Measurements from ENCODE around the gene TNFRSF21.
"Not testable (repeated sequence)": the region's sequence is repeated elsewhere in the genome, so short reads cannot be mapped to it uniquely, and the experiment has no call there.

The TNFRSF21 gene

GRCh38 chr6:47248446-47248845 lies 61.3 kb downstream of the TNFRSF21 start:
- no peak for DNase-seq

- DNase-seq = peak; percentile 2
These were observed 62.4 kb downstream of the TNFRSF21 start for GRCh38 chr6:47247227-47247797.

GRCh38 chr6:47246551-47246950 lies 63.2 kb downstream of the TNFRSF21 start:
- no peak for DNase-seq

GRCh38 chr6:47245745-47246371 lies 63.8 kb downstream of the TNFRSF21 start:
- no peak for DNase-seq

- DNase-seq = peak; percentile 83
These were observed 67.0 kb downstream of the TNFRSF21 start for GRCh38 chr6:47242483-47243386.

- no peak for DNase-seq
These were observed 67.8 kb downstream of the TNFRSF21 start for GRCh38 chr6:47241742-47242482.

GRCh38 chr6:47240277-47240890 lies 69.3 kb downstream of the TNFRSF21 start:
- DNase-seq = no peak

- no peak for DNase-seq
These were observed 70.2 kb downstream of the TNFRSF21 start for GRCh38 chr6:47239546-47239945.

- no peak for DNase-seq
These were observed 71.2 kb downstream of the TNFRSF21 start for GRCh38 chr6:47238456-47238995.

- no peak for DNase-seq
These were observed 72.5 kb downstream of the TNFRSF21 start for GRCh38 chr6:47237196-47237595.

GRCh38 chr6:47235964-47236760 lies 73.5 kb downstream of the TNFRSF21 start:
- DNase-seq = peak; percentile 80

- no peak for DNase-seq
These were observed 74.3 kb downstream of the TNFRSF21 start for GRCh38 chr6:47235421-47235820.

- no peak for DNase-seq
These were observed 75.3 kb downstream of the TNFRSF21 start for GRCh38 chr6:47234266-47234933.

GRCh38 chr6:47231151-47231550 lies 78.6 kb downstream of the TNFRSF21 start:
- no peak for DNase-seq

GRCh38 chr6:47230579-47230978 lies 79.1 kb downstream of the TNFRSF21 start:
- DNase-seq = peak; percentile 72

GRCh38 chr6:47229255-47229654 lies 80.5 kb downstream of the TNFRSF21 start:
- DNase-seq = no peak

- not testable (repeated sequence) for DNase-seq
These were observed 81.6 kb downstream of the TNFRSF21 start for GRCh38 chr6:47228093-47228492.

- DNase-seq = not testable (repeated sequence)
These were observed 86.5 kb downstream of the TNFRSF21 start for GRCh38 chr6:47223251-47223650.

GRCh38 chr6:47221565-47221964 lies 88.1 kb downstream of the TNFRSF21 start:
- no peak for DNase-seq

- DNase-seq = no peak
These were observed 100.1 kb downstream of the TNFRSF21 start for GRCh38 chr6:47209632-47210031.

GRCh38 chr6:47207261-47207660 lies 102.4 kb downstream of the TNFRSF21 start:
- no peak for DNase-seq
